T-helper 17 cell (primary cell): ENCODE measurements around the gene IGSF23. TPM values are rescaled to one million over a fixed set of nuclear protein-coding genes. Genes with fewer than 3 reads are reported as not detected.

Source experiments
- ATAC-seq: fragments of 150-1000 bp; cut with Tn5 transposase; 2 replicates; pipeline ENCODE4 v1.10.0; 2021; ENCODE audit warnings: mild to moderate bottlenecking, moderate library complexity
- DNase-seq, 3 donors: peaks; one replicate each; pipeline versions ENCODE4 v3.0.0 to v3.0.0-alpha.2; 2020 to 2021
- H3K9me3 ChIP-seq: one replicate; pipeline ENCODE4 v1.7.0; 2013; ENCODE audit warnings: low read length, mild to moderate bottlenecking; ENCODE audit not compliant: control insufficient read depth, poor library complexity, severe bottlenecking
- H3K27ac Mint-ChIP-seq: one replicate; pipeline ENCODE4 v1.8.0; 2022; ENCODE audit warnings: mild to moderate bottlenecking, moderate library complexity, mixed read lengths
- H3K27me3 Mint-ChIP-seq: one replicate; pipeline ENCODE4 v1.8.0; 2022; ENCODE audit warnings: mixed read lengths
- H3K36me3 Mint-ChIP-seq: one replicate; pipeline ENCODE4 v1.8.0; 2022; ENCODE audit warnings: low read depth, mixed read lengths
- H3K4me1 Mint-ChIP-seq: one replicate; pipeline ENCODE4 v1.8.0; 2022; ENCODE audit warnings: mild to moderate bottlenecking, mixed read lengths
- H3K4me3 Mint-ChIP-seq: one replicate; pipeline ENCODE4 v1.8.0; 2022; ENCODE audit warnings: mild to moderate bottlenecking, moderate library complexity, mixed read lengths
- total RNA-seq, 4 donors: library from RNA in 2 of 4; stranded (reverse) in 2 of 4; gene quantifications; one replicate each; pipeline ENCODE4 v1.2.3 and lab custom pipeline; 2022 to 2026

The IGSF23 gene
- total RNA-seq, 2 donors from 2014 or later, result not detected

DNA sequence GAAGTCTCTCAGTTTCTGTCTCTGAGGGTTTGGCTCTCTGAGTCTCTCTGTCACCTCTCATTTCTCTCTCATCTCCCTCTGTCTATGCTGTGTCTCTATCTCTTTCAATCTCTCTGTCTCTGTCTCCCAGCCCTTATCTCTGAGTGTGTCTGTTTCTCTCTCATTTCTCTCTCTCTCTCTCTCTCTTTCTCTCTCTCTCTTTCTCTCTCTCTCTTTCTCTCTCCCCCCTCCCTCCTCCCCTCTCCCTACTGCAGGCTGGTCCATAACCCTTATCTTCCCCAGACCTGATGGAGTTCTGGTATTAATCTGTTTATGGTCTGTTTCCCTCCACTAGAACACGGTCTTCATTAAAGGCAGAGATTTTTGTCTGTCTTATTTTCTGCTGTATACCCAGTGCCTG is 29.0 kb downstream of the IGSF23 start:
- H3K9me3 ChIP-seq, result no peaks in the 10 kb centered on the region
- Mint-ChIP-seq H3K4me1 (peaks cover 4% of the 10 kb centered on the region), H3K36me3 (peaks cover 3% of the 10 kb centered on the region), H3K27me3 (peaks cover 47% of the 10 kb centered on the region), H3K27ac (no peak overlapping the region), H3K4me3 (no peak overlapping the region)
- no peak for DNase-seq
- no peak for ATAC-seq

GRCh38 chr19:44643605-44644401 is 30.4 kb downstream of the IGSF23 start, which contains the start of gene PVR:
TSS of gene PVR (plus strand) at chr19:44643910. CDS start at chr19:44644097, 187 bp downstream.
- DNase-seq (no peak), ATAC-seq (peak; percentile 46)
- Mint-ChIP-seq H3K27ac (no peak within 1 kb of the TSS), H3K4me1 (peaks cover 4% of the 10 kb centered on the region), H3K4me3 (peak within 1 kb of the TSS; percentile 73), H3K36me3 (no peaks in the 10 kb centered on the region), H3K27me3 (peaks cover 42% of the 10 kb centered on the region)
- no peaks in the 10 kb centered on the region for H3K9me3 ChIP-seq

DNA sequence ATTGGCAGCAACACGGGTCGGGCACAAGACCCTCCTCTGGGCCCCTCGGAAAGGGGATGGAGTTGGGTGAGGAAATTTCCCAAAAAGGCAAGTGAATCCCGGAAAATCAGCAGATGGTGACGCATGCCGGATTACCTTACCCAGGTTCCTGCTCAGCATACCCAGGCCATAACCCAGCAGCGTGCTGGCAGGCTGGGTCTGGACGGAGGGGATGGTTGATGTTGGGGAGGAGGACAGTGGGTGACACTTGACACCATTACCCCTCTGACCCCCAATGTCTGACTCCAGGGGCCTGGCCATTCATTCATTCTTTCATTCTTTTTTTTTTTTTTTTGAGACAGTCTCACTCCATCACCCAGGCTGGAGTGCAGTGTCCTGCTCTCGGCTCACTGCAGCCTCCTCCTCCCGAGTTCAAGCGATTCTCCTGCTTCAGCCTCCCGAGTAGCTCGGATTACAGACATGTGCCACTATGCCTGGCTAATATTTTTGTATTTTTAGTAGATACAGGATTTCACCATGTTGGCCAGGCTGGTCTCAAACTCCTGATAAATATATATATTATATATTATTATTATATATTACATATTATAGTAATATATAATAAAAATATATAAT is 31.1 kb downstream of the IGSF23 start:
- Mint-ChIP-seq H3K36me3 (no peaks in the 10 kb centered on the region), H3K27ac (no peak overlapping the region), H3K27me3 (peaks cover 39% of the 10 kb centered on the region), H3K4me3 (peak overlapping the region; percentile 73), H3K4me1 (peaks cover 4% of the 10 kb centered on the region)
- no peak for DNase-seq
- no peaks in the 10 kb centered on the region for H3K9me3 ChIP-seq
- no peak for ATAC-seq

- H3K27ac Mint-ChIP-seq, result no peak overlapping the region
- H3K9me3 ChIP-seq, result no peaks in the 10 kb centered on the region
- no peaks in the 10 kb centered on the region for H3K36me3 Mint-ChIP-seq
- no peak overlapping the region for H3K4me3 Mint-ChIP-seq
- peaks cover 4% of the 10 kb centered on the region for H3K4me1 Mint-ChIP-seq
- ATAC-seq (no peak), DNase-seq (no peak)
- H3K27me3 Mint-ChIP-seq, result peaks cover 34% of the 10 kb centered on the region
Measured at GRCh38 chr19:44645407-44646048, 32.2 kb downstream of the IGSF23 start.

DNA sequence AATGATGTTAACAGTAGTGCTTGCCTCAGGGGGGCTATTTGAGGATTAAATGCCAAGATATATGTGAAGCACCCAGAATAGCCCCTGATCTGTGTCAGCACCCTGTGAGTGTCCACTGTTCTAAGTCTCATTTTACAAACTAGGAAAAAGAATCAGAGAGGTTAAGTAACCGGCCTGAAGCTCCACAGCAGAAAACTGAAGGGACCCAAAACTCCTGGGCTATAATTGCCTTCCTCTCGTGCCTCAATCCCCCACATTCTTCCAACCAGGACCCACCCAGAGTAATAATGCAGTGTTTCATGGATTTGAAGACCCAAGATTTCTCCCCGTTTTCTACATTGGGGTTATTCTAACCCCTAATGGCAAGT is 32.7 kb downstream of the IGSF23 start:
- H3K9me3 ChIP-seq, result no peaks in the 10 kb centered on the region
- H3K36me3 Mint-ChIP-seq, result no peaks in the 10 kb centered on the region
- peaks cover 6% of the 10 kb centered on the region for H3K4me1 Mint-ChIP-seq
- no peak overlapping the region for H3K4me3 Mint-ChIP-seq
- ATAC-seq, result no peak
- DNase-seq, result no peak
- no peak overlapping the region for H3K27ac Mint-ChIP-seq
- H3K27me3 Mint-ChIP-seq, result peaks cover 29% of the 10 kb centered on the region

GRCh38 chr19:44647144-44647543 is 33.8 kb downstream of the IGSF23 start:
- Mint-ChIP-seq H3K4me3 (no peak overlapping the region), H3K36me3 (peaks cover 2% of the 10 kb centered on the region), H3K4me1 (peaks cover 7% of the 10 kb centered on the region), H3K27me3 (peaks cover 27% of the 10 kb centered on the region), H3K27ac (no peak overlapping the region)
- DNase-seq (no peak), ATAC-seq (no peak)
- no peaks in the 10 kb centered on the region for H3K9me3 ChIP-seq

- DNase-seq (no peak), ATAC-seq (no peak)
- no peak overlapping the region for H3K4me3 Mint-ChIP-seq
- H3K27me3 Mint-ChIP-seq, result peaks cover 21% of the 10 kb centered on the region
- H3K27ac Mint-ChIP-seq, result no peak overlapping the region
- H3K36me3 Mint-ChIP-seq, result peaks cover 2% of the 10 kb centered on the region
- no peaks in the 10 kb centered on the region for H3K9me3 ChIP-seq
- H3K4me1 Mint-ChIP-seq, result peaks cover 7% of the 10 kb centered on the region
Measured at GRCh38 chr19:44648631-44649251, 35.4 kb downstream of the IGSF23 start.

DNA sequence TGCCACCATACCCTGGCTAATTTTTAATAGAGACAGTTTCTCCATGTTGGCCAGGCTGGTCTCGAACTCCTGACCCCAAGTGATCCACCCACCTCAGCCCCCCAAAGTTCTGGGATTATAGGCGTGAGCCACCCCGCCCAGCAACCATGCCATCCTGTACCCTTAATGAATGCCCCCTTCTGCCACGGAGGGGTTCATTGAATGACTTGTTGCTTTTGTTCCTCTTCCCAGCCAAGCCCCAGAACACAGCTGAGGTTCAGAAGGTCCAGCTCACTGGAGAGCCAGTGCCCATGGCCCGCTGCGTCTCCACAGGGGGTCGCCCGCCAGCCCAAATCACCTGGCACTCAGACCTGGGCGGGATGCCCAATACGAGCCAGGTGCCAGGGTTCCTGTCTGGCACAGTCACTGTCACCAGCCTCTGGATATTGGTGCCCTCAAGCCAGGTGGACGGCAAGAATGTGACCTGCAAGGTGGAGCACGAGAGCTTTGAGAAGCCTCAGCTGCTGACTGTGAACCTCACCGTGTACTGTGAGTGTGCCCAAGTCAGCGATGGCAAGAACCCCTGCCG is 36.3 kb downstream of the IGSF23 start:
- H3K9me3 ChIP-seq, result no peaks in the 10 kb centered on the region
- ATAC-seq (no peak), DNase-seq (no peak)
- H3K4me3 Mint-ChIP-seq, result no peak overlapping the region
- peaks cover 7% of the 10 kb centered on the region for H3K4me1 Mint-ChIP-seq
- H3K36me3 Mint-ChIP-seq, result peaks cover 2% of the 10 kb centered on the region
- H3K27me3 Mint-ChIP-seq, result peaks cover 21% of the 10 kb centered on the region
- no peak overlapping the region for H3K27ac Mint-ChIP-seq

DNA sequence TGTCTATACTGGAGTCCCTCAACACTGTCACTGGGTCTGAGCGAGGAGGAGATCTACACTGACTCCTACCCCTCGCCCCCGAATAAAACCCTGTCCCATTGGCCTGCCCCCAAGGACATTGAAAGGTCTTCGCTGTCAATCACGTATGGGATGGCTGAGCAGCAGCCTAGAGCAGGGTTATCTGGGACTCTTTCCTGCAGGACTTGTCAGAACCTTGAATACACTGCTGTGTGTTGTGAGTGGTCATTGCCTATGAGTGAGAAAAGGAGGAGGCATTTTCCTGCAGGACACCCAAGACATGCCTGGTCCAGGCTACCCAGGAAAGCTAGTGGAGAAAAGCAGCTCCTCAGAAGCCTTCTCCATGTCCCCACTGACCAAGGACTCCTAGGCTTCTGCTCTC is 40.0 kb downstream of the IGSF23 start:
- DNase-seq (no peak), ATAC-seq (no peak)
- H3K27me3 Mint-ChIP-seq, result peaks cover 11% of the 10 kb centered on the region
- H3K4me1 Mint-ChIP-seq, result peaks cover 17% of the 10 kb centered on the region
- H3K9me3 ChIP-seq, result no peaks in the 10 kb centered on the region
- H3K27ac Mint-ChIP-seq, result no peak overlapping the region
- H3K36me3 Mint-ChIP-seq, result peaks cover 2% of the 10 kb centered on the region
- no peak overlapping the region for H3K4me3 Mint-ChIP-seq

DNA sequence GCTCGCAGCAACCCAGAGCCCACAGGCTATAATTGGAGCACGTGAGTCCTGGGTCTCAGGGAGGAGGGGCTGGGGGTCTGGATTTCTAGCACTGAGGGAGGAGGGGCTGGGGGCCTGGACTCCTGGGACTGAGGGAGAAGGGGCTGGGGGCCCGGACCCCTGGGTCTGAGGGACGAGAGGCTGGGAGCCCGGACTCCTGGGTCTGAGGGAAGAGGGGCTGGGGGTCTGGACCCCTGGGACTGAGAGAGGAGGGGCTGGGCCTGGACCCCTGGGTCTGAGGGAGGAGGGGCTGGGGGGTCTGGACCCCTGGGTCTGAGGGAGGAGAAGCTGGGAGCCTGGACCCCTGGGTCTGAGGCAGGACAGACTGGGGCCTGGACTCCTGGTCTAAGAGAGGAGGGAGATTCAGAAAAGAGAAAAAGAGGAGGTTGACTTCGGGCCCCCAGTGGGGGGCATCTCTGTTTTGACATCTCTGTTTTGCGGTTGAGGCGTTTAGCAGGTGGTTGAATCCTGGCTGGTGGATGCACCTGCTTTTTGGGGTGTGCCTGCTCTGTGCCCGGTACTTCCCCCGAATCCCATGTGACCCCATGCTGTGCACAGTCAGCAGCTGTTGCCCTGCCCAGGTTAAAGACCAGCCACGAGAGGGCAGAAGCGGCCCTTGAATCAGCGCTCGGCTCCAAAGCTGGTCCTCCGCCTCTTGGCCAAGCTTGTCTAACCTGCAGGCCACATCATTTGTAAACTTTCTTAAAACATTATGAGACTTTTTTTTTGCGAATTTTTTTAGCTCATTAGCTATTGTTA is 40.8 kb downstream of the IGSF23 start:
- peak; percentile 99 for ATAC-seq
- peak overlapping the region; percentile 41 for H3K27ac Mint-ChIP-seq

DNA sequence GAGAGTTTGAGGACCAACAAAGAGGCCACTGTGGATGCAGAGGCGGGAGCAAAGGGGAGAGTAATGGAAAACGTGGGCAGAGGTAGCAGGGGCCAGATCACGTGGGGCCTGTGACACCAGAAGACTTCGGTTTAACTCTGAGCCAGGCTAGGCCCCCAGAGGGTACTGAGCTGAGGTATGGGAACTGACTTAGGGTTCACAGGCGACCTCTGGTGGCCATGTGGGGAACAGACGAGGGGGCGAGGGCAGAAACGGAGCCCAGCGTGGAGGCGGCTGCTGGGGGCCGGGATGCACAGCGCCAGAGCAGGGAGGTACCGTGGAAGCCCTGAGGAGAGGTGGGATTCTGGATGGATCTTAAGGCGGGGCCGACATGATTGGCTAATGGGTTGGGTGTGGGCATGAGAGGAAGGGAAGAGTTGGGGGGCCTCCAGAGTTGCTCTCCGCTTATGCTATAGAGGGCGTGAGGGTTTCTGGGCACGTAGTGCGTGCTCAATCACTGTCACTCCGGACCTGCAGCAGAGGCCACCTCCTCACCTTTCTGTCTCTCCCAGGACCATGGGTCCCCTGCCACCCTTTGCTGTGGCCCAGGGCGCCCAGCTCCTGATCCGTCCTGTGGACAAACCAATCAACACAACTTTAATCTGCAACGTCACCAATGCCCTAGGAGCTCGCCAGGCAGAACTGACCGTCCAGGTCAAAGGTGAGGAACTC is 44.0 kb downstream of the IGSF23 start:
- peak; percentile 35 to 65 (median 37) for DNase-seq
- ATAC-seq, result peak; percentile 59
- Mint-ChIP-seq H3K36me3 (no peaks in the 10 kb centered on the region), H3K27ac (peak overlapping the region; percentile 47), H3K4me1 (peaks cover 14% of the 10 kb centered on the region), H3K27me3 (no peaks in the 10 kb centered on the region), H3K4me3 (no peak overlapping the region)
- no peaks in the 10 kb centered on the region for H3K9me3 ChIP-seq

More for the DNA sequence above, 40.8 kb downstream of the IGSF23 start:
- Mint-ChIP-seq H3K36me3 (peaks cover 2% of the 10 kb centered on the region), H3K27me3 (peaks cover 11% of the 10 kb centered on the region), H3K4me1 (peaks cover 17% of the 10 kb centered on the region), H3K4me3 (no peak overlapping the region)
- peak; percentile 40 to 67 (median 51) for DNase-seq
- no peaks in the 10 kb centered on the region for H3K9me3 ChIP-seq
